Osteocyte (in vitro differentiated cells): ENCODE results near the gene CD69. TPM values are rescaled to one million over a fixed set of nuclear protein-coding genes. Genes with fewer than 3 reads are reported as not detected.
"Not testable (repeated sequence)": the region's sequence is repeated elsewhere in the genome, so short reads cannot be mapped to it uniquely, and the experiment has no call there.

Experiments
- DNase-seq: peaks from one replicate; pipeline ENCODE4 v3.0.0; 2021; ENCODE audit warnings: mixed read lengths; ENCODE audit not compliant: unreplicated experiment; ENCODE audit errors: extremely low spot score
- H3K27ac Mint-ChIP-seq: one replicate; pipeline ENCODE4 v1.8.0; 2021; ENCODE audit warnings: mild to moderate bottlenecking, mixed read lengths; ENCODE audit not compliant: unreplicated experiment
- H3K27me3 Mint-ChIP-seq: one replicate; pipeline ENCODE4 v1.8.0; 2021; ENCODE audit warnings: mixed read lengths; ENCODE audit not compliant: unreplicated experiment
- H3K36me3 Mint-ChIP-seq: one replicate; pipeline ENCODE4 v1.8.0; 2021; ENCODE audit warnings: mixed read lengths; ENCODE audit not compliant: unreplicated experiment
- H3K4me1 Mint-ChIP-seq: one replicate; pipeline ENCODE4 v1.8.0; 2021; ENCODE audit warnings: mixed read lengths; ENCODE audit not compliant: unreplicated experiment
- H3K4me3 Mint-ChIP-seq: one replicate; pipeline ENCODE4 v1.8.0; 2021; ENCODE audit warnings: mild to moderate bottlenecking, moderate library complexity, mixed read lengths; ENCODE audit not compliant: unreplicated experiment
- H3K9me3 Mint-ChIP-seq: one replicate; pipeline ENCODE4 v1.8.0; 2021; ENCODE audit warnings: mixed read lengths; ENCODE audit not compliant: unreplicated experiment
- CTCF ChIP-seq: fragments of 200-600 bp; sonication (generic); IDR thresholded peaks from 2 replicates; pipeline ENCODE4 v1.5.0; 2021; ENCODE audit warnings: antibody characterized with exemption, mild to moderate bottlenecking, moderate library complexity
- total RNA-seq: library from RNA; stranded (reverse); gene quantifications from 2 replicates; pipeline ENCODE4 v1.2.1, GENCODE V29; 2021

The CD69 gene
- total RNA-seq, 1 donor from 2014 or later: not detected

- TF ChIP-seq CTCF: no peak
- H3K4me3 Mint-ChIP-seq: no peak overlapping the region
- H3K27ac Mint-ChIP-seq: no peak overlapping the region
- no peaks in the 10 kb centered on the region for H3K9me3 Mint-ChIP-seq
- peaks cover 41% of the 10 kb centered on the region for H3K27me3 Mint-ChIP-seq
- no peaks in the 10 kb centered on the region for H3K4me1 Mint-ChIP-seq
- DNase-seq: no peak
- no peaks in the 10 kb centered on the region for H3K36me3 Mint-ChIP-seq
These were observed 18.0 kb downstream of the CD69 start for GRCh38 chr12:9742661-9743060.

GRCh38 chr12:9741726-9742125 lies 19.0 kb downstream of the CD69 start:
- Mint-ChIP-seq H3K9me3 (no peaks in the 10 kb centered on the region), H3K36me3 (no peaks in the 10 kb centered on the region), H3K4me1 (no peaks in the 10 kb centered on the region), H3K27me3 (peaks cover 36% of the 10 kb centered on the region), H3K27ac (no peak overlapping the region), H3K4me3 (no peak overlapping the region)
- TF ChIP-seq CTCF: no peak
- no peak for DNase-seq

GRCh38 chr12:9740106-9740750 lies 20.5 kb downstream of the CD69 start:
- H3K27me3 Mint-ChIP-seq: peaks cover 40% of the 10 kb centered on the region
- H3K27ac Mint-ChIP-seq: no peak overlapping the region
- no peak overlapping the region for H3K4me3 Mint-ChIP-seq
- H3K4me1 Mint-ChIP-seq: no peaks in the 10 kb centered on the region
- no peaks in the 10 kb centered on the region for H3K36me3 Mint-ChIP-seq
- DNase-seq: no peak
- TF ChIP-seq CTCF: no peak
- no peaks in the 10 kb centered on the region for H3K9me3 Mint-ChIP-seq

- peaks cover 34% of the 10 kb centered on the region for H3K27me3 Mint-ChIP-seq
- not testable (repeated sequence) for H3K4me3 Mint-ChIP-seq, H3K4me1 Mint-ChIP-seq, H3K9me3 Mint-ChIP-seq, H3K36me3 Mint-ChIP-seq, DNase-seq, H3K27ac Mint-ChIP-seq
These were observed 21.1 kb downstream of the CD69 start for GRCh38 chr12:9739404-9740105.

GRCh38 chr12:9738905-9739304 lies 21.8 kb downstream of the CD69 start:
- peaks cover 30% of the 10 kb centered on the region for H3K27me3 Mint-ChIP-seq
- H3K36me3 Mint-ChIP-seq, H3K27ac Mint-ChIP-seq, H3K4me3 Mint-ChIP-seq, DNase-seq, H3K9me3 Mint-ChIP-seq, H3K4me1 Mint-ChIP-seq: not testable (repeated sequence)

- Mint-ChIP-seq H3K27ac (no peak overlapping the region), H3K9me3 (no peaks in the 10 kb centered on the region)
- DNase-seq: no peak
These were observed 23.6 kb downstream of the CD69 start for GRCh38 chr12:9736936-9737705.

More at GRCh38 chr12:9736936-9737705, 23.6 kb downstream of the CD69 start:
- no peaks in the 10 kb centered on the region for H3K36me3 Mint-ChIP-seq
- H3K4me1 Mint-ChIP-seq: no peaks in the 10 kb centered on the region
- peaks cover 26% of the 10 kb centered on the region for H3K27me3 Mint-ChIP-seq
- H3K4me3 Mint-ChIP-seq: no peak overlapping the region
- no peak for TF ChIP-seq CTCF
